NK-92 treated with Interleukin-12 subunit alpha and Interleukin-12 subunit beta, amount 100 ng/mL, for 24 hours (cell line): ENCODE results near the gene PSMD1.

Experiments
- DNase-seq: peaks from one replicate; lab custom pipeline; 2025; lab: John Stamatoyannopoulos, UW

Gene PSMD1

DNA sequence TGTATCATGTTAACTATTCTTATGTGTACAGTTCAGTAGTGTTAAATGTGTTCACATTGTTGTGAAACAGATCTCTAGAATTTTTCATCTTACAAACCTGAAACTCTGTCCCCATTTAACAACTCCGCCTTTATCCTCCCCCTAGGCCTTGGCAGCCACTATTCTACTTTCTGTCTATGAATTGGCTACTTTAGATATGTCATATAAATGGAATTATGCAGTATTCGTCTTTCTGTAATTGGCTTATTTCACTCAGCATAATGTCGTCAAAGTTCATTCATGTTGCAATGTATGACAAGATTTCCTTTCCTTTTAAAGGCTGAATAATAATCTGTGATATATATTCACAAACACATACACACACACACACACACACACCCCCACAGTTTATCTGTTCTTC lies 154.1 kb downstream of the PSMD1 start:
- DNase-seq: no peak

DNA sequence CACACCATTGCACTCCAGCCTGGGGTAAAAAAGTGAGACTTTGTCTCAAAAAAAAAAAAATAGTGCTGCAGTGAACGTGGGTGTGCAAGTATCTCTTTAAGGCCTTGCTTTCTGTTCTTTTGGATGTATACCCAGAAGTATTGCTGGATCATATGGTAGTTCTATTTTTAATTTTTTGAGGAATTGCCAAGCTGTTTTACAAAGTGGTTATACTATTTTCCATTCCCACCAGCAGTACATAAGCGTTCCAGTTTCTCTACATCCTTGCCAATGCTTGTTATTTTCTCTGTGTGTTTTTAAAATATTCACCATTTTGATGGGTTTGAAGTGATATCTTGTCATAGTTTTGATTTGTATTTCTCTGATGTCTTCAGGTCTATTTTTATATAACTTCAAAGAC lies 154.8 kb downstream of the PSMD1 start:
- no peak for DNase-seq

DNA sequence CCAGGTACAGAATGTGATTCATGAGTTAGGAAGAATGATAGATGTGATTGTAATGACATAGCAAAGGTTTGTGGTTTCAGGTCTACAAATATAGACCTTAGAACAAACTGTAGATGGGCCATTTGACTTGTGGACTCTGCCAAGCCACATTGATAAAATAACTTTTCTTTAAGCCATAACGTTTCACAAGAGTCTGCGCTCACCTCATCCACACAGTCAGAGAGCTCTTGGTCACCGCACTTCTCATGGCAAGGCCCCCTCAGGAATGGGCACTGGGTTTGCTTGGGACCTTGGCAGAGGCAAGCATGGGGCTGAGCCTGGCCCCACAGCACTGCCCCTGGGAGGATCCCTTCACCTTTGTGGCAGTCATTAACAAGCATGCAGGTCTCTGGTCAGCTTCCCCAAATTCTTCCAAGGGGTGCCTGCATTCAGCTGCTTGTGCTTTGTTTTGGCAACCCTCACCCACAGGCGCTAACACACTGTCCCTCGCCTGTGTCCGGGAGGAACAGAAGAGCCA lies 155.7 kb downstream of the PSMD1 start:
- no peak for DNase-seq

DNA sequence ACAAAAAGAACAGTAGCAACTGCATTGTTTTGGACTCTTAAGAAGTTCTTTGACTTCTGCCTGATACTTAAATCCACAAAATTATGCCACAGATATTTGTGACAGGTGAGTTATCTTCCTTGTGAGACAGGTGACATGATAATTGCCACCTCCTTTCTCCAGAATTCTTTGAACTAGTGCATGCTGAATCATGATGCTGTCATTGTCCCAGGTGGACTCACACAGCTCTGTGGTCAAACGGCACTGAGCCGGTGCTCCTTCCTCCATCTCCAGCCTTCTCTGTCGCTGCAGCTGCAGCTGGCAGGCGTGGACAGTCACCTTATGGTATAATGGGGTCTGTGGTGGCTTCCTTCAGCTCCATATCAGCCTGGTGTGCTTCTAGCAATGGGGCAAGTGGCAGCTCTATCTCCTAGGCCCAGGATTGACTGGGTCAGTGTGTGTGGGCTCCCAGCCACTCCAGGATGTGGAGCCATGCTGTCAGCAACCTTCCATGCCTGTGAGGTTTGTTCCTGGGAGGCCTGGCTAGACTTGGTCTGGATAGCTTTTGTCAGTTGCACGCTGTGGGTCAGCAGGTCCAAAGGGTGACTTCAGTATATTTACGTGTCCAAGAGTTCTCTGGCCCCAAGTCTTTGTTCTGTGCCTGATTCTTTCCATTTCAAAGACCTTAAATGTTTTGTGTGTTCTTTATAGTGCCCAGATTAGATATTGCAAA lies 157.4 kb downstream of the PSMD1 start:
- DNase-seq: no peak

DNA sequence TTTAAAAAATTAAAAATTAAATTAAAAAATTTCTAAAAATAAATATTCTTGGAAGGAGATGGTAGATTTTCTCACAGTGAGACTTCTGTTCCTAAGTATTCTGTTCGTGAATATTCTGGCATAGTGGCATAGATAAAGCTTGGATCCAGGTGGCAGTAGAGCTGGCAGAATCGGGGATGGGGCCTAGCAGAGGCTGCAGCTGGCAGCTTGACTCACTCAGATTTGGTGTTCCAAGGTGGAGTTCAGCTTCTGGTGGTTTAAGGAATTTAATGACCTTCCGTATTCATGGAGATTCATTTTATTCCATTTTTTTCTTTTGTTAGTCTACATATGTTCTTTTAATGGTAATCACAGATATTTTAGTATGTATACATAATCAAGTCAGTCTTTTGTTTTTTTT lies 161.7 kb downstream of the PSMD1 start:
- DNase-seq: no peak

DNA sequence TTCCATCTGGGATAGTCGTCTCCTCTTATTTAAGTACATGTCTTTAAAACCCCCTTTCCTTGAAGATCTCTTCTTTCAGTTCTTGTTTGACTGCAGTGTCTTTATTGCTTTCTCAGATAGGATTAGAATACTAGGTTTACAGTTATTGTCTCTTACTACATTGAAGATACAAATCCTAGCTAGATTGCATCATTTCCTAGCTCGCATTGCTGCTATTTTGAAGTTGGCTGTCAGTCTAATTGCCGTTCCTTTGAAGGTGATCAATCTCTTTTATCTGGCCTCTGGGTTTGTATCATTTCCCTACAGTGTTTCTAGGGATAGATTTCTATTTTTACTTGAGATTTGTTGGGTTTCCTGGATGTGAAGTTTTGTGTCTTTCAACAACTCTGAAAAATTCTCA lies 162.6 kb downstream of the PSMD1 start:
- DNase-seq: no peak

DNA sequence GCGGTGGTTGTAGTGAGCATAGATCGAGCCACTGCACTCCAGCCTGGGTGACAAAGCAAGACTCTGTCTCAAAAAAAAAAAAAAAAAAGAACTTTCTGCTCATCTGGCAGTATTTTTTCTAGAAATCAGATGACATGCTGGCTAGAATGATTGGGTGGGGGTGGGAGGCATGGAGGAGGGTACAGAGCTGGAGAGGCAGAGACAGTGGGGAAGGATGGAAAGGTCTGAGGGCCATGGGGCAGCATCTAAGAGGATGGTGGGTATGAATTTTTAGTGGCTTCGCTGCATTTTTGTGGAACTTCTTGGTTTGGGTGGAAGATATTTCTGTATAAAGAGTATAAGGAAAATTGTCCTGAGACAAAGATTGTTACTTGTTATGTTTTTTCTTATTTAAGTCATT lies 165.1 kb downstream of the PSMD1 start:
- DNase-seq: no peak
